GM21529 (cell line): Measurements from ENCODE around the gene C2orf81.
A peak's percentile ranks its signal among the peaks of the same experiment; 100 is the strongest.
"Not testable (repeated sequence)": the region's sequence is repeated elsewhere in the genome, so short reads cannot be mapped to it uniquely, and the experiment has no call there.

ENCODE experiments used
- ATAC-seq: cut with Tn5 transposase; IDR thresholded peaks from one replicate; pipeline ENCODE4 v1.9.1; 2021; ENCODE audit not compliant: unreplicated experiment

The C2orf81 gene

DNA sequence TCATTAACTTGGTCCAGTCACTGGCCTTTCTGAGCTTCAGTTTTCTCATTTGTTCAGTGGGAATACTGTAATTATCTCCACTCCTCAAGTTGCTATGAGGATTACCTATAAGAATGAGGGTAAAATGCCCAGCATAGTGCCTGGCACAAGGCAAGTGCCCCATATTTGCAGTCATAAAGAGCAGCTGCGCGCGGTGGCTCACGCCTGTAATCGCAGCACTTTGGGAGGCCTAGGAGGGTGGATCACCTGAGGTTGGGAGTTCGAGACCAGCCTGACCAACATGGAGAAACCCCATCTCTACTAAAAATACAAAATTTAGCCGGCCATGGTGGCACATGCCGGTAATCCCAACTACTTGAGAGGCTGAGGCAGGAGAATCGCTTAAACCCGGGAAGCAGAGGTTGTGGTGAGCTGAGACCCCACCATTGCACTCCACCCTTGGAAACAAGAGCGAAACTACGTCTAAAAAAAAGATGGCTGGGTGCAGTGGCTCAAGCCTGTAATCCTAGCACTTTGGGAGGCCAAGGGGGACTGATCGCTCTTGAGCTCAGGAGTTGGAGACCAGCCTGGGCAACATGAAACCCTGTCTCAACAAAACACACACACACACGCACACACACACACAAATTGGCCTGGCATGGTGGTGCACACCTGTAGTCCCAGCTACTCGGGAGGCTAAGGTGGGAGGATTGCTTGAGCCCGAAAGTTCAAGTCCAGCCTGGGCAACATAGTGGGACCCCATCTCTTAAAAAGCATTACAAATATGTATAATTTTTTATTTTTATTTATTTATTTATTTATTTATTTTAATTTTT is 21.3 kb upstream of the C2orf81 start:
- ATAC-seq = not testable (repeated sequence)

DNA sequence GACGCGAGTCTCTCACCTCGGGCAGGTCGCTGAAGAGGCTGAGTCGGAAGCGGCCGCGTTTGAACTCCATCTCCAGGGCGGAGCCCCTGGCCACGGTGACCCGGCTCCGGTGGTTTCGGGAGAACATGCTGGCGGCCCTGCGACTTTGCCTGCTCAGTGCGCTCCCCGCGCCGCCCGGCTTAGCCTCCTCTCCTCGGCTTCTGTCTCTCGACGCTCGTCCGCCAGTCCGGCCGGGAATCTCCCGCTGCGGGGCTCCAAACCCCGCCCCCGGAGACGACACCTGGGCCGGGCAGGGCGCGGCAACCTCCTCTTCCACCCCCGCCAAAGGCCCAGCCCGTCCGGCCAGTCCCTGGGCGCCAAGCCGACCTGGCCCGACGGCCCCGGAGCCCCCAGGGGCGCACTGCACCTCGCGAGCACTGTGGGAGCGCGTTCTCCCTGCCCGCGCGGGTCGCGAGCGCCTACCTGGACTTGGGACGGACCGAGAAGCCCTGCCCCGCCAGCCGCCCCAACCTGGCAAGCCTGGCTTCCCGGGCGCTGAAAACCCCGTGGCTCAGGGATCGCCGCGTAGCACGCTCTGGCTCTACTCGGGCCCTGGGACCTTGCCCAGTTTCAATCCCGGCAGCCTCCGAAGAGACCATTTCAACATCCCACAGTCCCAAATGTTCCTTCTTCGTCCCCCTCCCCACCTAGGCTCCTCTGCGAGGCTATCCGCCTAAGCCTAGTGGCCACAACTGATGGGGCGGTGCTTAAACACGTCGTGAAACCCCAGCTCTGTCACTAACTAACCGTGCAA is 20.5 kb upstream of the C2orf81 start, which contains the start of gene RTKN:
TSS of gene RTKN (minus strand) at position 248 of the 793 bp plus-strand sequence. CDS start at position 127, 121 bp downstream.
- no peak for ATAC-seq

DNA sequence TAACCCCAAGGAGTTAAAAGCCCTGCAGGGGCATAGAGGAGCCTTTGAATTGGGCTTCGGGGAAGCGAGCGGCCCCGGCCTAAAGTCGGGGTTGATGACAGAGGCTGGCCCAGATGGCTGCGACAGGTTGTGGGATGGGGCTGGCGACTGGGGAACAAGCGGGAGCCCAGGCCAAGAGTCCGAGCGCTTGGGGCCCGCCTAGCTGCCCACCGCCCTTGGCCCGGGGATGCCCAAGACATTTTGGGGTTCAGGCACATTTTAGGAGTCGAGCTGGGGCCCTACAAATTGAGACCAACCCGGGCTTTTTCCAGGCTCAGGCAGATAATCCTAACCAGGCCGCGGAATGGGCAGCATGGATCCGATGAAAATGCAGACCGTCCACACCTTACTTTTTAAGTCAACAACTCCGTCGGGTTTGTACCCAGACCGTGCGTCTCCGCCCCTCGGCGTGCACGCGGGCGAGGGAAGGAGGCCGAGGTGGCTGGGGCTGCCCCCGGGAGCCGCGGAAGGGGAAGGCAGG is 19.8 kb upstream of the C2orf81 start:
- no peak for ATAC-seq

DNA sequence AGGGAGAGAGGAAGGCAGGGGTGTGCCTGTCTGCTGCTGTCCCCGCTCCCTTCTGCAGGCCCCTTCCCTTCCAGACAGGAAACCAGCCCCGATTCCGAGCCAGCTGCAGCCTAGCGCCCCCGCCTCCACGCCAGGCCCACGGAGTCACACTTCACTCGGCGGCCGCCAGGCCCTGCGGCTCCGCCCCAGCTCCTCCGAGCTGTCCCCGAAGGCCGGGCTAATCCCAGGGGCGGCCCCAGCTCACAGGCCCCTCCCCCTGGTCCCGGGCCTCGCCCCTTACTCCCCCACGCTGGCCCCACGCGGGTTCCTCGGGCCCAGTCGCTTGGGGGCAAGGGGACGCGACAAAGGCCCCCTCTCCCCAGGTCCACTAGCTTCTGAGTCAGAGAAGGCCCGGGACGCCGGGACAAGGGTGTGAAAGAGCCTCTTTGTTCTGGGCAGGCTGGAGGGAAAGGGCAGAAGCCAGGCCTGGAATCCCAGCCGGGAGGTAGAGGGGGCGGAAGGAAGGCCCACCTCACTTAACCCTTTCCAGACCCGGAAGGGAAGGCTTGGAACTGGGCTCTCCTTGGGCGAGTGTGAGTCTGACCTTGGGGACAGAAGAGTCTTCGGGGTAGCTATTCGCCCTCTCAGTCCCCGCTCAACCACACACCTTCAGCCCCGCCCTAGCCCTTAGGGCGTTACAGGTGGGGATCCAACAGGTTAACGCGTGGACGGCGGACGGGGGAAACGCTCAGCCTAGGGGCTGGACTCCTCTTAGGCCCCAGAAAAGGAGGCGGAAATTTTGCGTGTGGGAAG is 19.2 kb upstream of the C2orf81 start:
- peak; percentile 88 for ATAC-seq

DNA sequence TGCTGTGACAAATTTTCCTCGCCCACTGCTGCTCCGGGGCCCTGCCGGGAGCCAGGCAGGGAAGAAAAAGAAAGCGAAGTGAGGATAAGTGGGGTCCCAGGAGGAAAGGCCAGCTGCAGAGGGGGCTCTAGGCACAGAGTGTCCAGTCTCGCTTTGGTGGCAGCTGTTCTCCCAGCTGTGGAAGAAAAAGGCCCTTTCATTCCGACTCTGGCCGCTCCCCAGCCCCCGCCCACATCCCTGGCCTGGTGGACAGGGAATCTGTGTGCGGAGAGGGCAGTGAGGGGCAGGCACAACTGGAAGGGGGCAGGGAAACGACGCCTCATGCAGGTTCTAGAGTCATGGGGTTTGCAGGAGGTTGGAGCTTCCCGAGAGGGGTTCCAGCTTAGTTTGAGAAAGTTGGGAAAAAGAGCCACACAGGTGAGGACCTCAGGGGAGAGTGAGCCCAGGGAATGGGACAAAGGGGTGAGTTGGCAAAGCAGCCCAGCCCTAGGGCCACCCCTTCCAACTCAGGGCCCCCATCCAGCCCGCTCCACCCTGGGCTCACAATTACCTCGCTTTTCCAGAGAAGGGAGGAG is 18.5 kb upstream of the C2orf81 start:
- ATAC-seq = no peak

DNA sequence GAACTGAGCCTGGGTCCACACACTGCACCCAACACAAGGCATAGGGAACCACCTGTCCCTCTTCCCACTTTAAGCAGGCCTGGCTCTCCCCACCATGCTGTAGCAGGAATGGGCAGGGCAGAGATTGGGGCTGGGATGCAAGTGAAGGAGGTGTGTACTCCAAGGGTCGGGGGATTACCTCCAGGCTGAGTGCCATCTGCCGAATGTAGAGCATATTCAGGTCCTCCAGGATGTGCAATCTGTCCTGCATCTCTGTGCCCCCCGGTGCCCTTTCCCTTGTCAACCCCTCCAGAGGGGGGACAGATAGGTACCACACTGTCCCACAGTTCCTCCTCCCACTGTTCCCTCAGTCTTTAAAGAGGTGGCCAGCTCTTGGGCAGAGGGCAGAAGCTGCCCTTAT is 18.0 kb upstream of the C2orf81 start:
- no peak for ATAC-seq

DNA sequence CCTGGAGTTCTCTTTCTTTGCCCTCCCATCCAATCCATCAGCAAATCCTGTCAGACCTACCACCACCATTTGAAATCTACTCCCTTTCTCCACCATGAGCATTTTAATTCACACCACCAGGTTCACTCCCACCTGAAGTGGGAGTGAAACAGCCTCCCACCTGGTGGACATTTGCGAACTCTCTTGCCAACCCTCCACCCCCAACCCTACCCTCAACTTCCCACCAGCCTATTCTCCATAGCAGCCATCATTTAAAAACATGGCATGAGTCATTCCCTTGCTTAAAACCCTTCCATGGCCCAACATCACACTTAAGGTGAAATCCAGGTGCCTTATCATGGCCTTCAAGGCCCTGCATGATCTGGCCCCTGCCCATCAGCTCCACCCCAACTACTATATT is 16.8 kb upstream of the C2orf81 start:
- ATAC-seq = no peak

DNA sequence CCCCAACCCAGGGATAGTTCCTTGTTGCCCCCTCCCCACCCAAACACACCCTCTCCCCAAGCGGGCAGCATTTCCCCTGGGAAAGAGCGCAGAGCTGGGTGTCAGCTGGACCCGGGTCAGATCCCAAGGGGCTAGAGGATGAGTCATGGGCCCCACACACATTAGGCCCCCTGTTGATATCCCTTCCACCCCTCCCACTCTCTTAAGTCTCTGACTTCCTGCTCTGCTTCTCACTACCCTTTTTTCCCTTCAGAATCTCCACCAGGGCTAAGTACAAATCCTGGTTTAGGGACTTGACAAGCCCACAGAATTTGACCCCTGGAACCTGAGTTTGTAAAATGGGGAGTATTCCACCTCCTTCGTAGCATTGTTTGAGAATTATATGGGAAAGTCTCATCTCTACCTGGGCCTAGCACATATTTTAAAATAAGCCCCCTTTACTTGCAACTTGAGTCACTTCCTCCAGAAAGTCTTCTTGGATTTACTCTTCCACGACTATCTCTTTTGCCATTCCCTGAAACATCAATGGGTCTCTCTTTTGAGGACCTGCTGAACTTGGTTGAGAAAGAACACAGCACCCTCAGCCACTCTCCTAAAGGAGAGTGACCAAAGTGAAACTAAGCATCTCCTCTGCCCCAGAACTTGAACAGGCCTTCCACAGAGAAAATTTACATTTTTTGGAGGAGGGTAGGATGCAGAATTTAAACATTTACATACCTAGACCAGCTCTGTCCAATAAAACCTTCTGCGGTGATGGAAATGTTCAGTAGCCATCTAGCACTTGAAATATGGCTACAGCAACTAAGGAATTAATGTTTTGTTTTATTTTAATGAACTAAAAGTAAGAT is 15.7 kb upstream of the C2orf81 start:
- no peak for ATAC-seq

DNA sequence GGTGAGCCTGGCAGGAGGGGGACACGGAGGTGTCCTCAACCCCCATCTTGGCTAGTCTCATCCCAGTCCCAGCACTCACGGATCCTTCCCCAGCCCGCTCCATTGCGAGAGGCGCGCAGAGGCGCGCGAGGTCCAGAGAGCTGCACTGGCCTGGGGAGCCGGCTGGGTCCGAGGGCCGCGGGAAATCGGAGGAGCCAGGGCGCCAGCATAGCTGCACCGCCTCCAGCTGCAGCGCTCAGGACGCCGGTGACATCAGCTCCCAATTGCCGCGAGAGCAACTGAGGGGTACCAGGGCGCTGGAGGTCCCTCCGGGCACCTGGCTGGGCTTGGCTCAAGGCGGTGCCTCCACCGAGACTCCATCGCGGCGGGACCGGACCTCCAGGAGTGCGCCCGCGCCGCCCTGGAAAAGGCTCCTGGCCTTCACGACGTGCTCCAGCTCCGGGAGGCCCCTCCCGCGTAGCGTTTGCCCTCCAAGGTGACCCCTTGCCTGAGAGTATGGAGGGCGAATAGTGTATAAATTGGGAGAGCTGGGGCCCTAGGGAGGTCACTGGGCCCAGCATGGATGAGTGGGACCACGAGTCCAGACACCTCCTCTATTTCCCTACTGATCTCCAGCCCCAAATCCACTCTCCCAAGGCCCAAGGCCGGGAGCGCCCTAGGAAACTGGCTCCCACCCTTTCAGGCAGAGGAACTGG is 14.8 kb upstream of the C2orf81 start:
- ATAC-seq = no peak

DNA sequence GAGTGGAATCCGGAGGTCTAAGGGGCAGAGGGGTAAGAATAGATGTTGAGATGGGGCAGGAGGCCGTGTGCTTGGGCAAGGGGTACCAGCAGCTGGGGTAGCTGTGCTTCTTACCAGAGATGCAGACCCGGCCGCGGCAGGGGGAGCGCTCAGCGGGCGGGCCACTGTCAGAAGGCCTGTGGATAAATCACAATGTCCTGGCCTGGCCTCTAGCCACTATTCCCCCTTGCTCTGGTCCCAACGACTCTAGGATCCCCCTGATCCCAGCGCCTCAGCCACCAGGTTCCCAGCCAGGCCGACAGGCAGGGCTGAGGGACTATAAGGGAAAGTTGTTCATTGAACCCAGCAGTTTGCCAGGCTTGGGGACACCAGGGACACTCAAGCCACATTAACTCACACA is 9.1 kb upstream of the C2orf81 start:
- ATAC-seq = no peak

DNA sequence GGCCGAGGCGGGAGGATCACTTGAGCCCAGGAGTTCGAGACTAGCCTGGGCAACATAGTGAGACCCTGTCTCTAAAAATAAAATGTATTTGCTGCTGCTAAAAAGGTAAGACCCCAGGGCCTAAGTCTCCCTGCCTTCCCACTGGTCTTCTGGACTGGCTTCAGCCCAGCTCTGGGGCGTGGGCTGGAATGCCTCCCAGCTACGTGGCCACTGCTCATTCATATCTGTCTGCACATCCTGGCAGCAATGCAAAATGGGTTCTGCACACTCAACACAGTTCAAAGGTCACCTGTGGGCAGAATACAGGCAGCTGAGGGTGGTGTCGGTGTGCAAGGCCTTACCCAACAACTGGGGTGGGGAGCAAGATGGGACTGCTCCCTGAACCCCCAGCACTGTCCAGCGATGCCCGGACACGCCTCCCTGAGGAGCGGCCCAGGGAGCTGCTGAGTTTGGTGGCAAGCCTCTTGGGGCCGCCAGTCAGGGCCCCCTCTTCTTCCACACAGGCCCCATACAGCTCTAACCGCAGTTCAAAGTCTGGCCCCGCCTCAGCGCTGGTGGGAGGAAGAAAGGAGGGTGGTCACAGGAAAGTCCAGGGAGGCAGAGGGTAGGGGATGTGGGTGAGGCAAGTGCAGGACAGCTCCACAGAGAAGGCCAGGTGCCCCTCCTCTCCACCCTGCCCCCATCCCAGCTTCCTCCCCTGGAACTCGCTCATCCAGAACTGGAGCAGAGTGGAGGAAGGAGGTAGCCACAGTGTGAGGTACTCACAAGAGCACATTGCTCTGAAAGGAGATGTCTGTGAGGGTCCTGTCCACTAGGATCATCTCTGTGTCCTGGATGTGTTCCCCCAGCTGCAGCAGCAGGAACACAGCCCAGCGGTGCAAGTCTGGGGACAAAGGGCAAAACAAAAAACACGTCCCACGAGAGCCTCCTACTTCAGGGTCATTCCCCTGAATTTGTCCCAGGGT is 8.3 kb upstream of the C2orf81 start:
- ATAC-seq = no peak

DNA sequence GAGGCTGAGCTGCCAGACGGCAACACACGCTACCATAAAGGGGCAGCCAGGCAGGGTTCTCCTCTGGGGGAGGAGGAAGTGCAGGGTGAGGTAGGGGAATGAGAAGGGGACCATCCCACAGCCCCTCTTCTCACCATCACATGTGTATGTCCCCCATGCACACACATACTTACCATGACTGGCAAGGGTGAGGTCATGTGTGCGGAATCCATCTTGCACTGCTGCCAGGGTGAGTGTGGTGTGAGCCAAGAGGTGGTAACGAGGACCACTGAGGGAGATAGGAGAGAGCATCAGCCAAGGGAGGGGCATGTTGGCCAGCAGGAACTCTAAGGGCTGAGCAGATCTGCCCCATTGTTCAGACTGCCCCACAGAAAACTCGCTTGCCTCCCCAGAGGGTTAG is 7.3 kb upstream of the C2orf81 start:
- ATAC-seq = no peak

DNA sequence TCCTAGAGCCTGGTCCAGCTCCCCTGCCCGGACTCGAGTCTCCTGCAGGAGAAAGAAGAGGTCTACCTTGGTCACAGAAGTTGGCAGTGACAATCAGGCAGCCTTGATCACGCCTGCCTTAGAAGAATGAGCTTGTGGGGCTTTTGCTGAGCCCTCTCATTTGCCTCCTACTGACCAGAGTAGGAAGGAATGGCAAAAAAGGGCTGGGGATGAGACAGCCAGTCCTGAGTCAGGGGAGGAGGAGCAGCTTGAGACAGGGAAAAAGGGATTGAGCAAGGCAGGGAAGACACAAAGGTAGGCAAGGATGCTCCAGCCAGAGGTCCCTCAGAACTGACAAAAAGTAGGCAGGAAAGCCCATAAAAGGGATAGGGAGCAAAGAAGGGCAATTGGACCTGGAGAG is 6.1 kb upstream of the C2orf81 start:
- ATAC-seq = no peak

DNA sequence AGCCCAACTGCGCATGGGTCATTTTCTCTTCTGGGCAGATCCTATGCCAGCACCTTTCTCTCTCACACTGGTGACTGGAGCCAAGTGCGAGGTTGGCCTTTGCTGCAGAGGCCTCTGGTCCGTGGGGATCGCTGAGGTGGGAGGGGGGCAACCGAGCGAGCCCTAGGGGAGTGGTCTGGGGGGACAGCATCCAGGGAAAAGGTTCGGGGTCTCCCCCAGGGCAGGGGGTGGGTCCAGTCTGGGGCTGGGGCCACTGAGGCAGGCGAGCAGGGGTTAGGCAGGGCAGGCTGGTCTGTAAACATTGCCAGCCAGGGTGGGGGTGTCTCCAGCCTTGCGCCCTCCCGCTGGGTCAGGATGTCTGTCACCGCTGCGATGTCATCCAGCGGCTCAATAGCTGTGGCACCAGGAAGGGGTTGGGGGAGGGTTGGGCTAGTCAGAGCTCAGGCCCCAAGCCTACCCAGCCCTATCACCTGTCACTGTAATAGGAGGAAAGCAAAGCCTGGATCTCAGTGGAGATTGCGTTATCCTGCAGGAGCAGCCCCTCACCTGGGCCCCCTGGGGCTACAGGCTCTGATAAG is 4.9 kb upstream of the C2orf81 start:
- ATAC-seq = no peak

DNA sequence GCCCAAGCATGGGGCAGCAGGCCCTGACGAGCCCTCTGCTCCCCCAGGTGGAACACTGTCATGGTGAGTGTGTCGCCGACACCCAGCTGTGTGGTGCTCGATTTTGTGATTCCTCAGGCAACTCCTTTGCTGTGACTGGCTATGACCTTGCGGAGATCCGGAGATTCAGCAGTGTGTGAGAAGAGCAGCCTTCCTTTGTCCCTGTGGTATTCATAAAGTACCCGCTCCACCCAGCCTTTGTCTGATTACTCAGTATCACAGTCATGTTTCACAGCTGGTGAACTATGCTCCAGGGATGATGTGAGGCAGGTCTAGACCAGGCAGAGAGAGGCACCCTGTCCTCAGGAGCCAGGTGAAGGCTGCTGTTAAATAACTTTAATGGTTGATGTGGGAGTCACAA is 4.1 kb upstream of the C2orf81 start:
- ATAC-seq = no peak

DNA sequence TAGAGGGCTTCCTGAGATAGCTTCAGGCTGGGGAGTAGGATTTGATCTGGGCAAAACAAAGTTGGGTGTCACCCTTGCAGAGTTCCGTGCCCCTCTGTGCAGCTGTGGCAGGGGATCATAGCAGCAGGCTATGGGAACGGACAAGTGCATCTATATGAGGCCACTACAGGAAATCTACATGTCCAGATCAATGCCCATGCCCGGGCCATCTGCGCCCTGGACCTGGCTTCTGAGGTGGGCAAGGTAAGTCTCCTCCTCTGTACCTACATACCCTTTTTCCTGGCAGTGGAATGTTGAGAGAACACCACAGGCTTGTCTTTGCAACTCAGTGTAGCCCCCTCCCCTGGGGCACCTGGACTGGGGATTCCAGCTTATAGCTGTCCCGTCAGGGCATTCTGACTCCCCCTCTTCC is 3.6 kb upstream of the C2orf81 start:
- no peak for ATAC-seq

DNA sequence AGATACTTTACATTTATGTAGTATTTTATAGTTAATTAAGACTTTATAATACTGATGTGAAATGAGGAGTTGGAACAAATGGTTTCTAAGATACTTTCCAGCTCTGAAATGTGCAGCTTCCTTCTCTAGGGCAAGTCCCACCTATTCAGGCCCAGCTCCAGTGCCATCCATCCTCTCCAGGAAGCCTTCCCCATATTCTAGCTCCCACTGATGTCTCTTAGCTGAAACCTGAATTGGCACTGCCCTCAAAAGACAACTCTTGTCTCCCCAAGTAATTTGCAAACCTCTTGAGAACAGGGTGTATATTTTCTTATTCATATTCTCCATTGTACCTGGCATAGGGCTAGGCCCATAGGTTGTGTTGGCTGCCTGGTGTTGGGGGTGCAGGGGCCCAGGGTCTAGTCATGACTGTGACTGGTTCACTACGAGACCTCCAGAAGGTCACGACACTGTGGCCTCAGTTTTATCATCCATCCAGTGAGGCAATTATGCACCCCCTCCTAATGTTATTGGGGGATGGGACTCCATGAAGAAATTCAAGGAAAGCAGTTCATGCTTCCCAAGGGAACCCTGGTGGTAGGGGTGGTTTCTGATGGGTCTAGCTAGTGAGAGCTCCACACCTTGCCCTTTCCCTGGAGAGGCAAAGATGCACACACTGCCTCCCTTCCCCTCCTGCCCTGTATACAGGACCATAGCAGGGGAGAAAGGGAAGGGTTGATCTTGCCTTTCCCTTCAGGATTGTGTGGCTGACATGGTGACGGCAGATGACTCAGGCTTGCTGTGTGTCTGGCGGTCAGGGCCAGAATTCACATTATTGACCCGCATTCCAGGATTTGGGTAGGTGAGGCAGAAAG is 2.9 kb upstream of the C2orf81 start:
- no peak for ATAC-seq
